Measurements from ENCODE around the gene ZNF582. TPM values are rescaled to one million over a fixed set of nuclear protein-coding genes. Genes with fewer than 3 reads are reported as not detected.
A peak's percentile ranks its signal among the peaks of the same experiment; 100 is the strongest.

ZNF582 gene
- polyA plus RNA-seq, 1 donor (not counting 4 experiments of a cell fraction or from before 2014, with no cell fraction given): 4.7 TPM

DNA sequence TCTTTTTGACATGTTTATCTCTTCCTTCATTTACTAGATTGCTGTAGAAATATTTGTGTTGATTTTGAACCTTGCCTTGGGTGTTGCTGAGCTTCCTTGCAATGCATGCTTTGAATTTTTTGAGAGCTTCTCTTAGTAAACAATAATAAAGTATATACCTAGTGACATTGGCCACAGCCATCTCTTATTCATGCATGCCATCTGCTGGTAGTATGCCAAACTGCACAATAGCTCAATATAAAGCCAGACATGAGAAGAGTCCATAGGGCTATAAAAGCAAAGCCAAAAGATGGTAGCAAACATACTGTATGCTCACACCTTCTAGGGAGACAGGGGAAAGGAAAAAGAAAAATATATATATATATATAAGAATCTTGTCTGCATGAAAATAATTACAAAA lies 59.8 kb downstream of the ZNF582 start:
- Histone ChIP-seq H3K4me2 (ENCODE audit: control insufficient read depth, extremely low read depth, insufficient read depth, low read depth, low read length) (no peak overlapping the region), H3K36me3 (ENCODE audit: control insufficient read depth in 2 of 2, extremely low read depth in 1 of 2, insufficient read depth in 2 of 2, low read length in 2 of 2) (no peaks in the 10 kb centered on the region), H3K9ac (ENCODE audit: control insufficient read depth, extremely low read depth, insufficient read depth, low read length) (no peak overlapping the region), H3K27ac (ENCODE audit: control insufficient read depth, insufficient read depth, low read length) (no peak overlapping the region), H3K9me1 (ENCODE audit: control insufficient read depth, extremely low read depth, insufficient read depth, low read length) (no peaks in the 10 kb centered on the region), H3K4me3 (ENCODE audit: control insufficient read depth in 2 of 3, extremely low read depth in 1 of 3, insufficient read depth in 2 of 3, low read depth in 1 of 3, low read length in 3 of 3) (no peak overlapping the region), H3K9me3 (ENCODE audit: control insufficient read depth, low read depth, low read length) (no peaks in the 10 kb centered on the region), H2AFZ (ENCODE audit: control insufficient read depth, low read length) (no peak overlapping the region), H3K27me3 (ENCODE audit: control insufficient read depth, extremely low read depth, insufficient read depth, low read length) (no peaks in the 10 kb centered on the region), H3K79me2 (ENCODE audit: control insufficient read depth, insufficient read depth, low read length) (no peaks in the 10 kb centered on the region), H4K20me1 (ENCODE audit: control insufficient read depth, extremely low read depth, insufficient read depth, low read length) (no peaks in the 10 kb centered on the region), H3K4me1 (ENCODE audit: control insufficient read depth, extremely low read depth, insufficient read depth, low read length) (no peaks in the 10 kb centered on the region)
- no peak for TF ChIP-seq EZH2 (IDR thresholded peaks at IDR 0.05; ENCODE audit: low read length)
- TF ChIP-seq, protein P1, sequence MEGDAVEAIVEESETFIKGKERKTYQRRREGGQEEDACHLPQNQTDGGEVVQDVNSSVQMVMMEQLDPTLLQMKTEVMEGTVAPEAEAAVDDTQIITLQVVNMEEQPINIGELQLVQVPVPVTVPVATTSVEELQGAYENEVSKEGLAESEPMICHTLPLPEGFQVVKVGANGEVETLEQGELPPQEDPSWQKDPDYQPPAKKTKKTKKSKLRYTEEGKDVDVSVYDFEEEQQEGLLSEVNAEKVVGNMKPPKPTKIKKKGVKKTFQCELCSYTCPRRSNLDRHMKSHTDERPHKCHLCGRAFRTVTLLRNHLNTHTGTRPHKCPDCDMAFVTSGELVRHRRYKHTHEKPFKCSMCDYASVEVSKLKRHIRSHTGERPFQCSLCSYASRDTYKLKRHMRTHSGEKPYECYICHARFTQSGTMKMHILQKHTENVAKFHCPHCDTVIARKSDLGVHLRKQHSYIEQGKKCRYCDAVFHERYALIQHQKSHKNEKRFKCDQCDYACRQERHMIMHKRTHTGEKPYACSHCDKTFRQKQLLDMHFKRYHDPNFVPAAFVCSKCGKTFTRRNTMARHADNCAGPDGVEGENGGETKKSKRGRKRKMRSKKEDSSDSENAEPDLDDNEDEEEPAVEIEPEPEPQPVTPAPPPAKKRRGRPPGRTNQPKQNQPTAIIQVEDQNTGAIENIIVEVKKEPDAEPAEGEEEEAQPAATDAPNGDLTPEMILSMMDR (optimal IDR thresholded peaks at IDR 0.05 in 1 of 3, IDR thresholded peaks at IDR 0.05 in 1 of 3, conservative IDR thresholded peaks at IDR 0.05 in 1 of 3; ENCODE audit: extremely low read depth in 1 of 3, insufficient read depth in 2 of 3, low read length in 3 of 3): peak; percentile 45 to 67 (median 64)
- dilution Hi-C loops (cut with MboI; ENCODE audit: extremely low pct_ligation_motif_present, low sequenced_read_pairs): no loop called here
- FAIRE-seq: peak; percentile 73
- DNase-seq (ENCODE audit: low read depth, low spot score): peak; percentile 32

Other genes starting within 250 kb of the ZNF582 start
- not detected in 3 replicates for gene GALP, start 217.5 kb downstream of the ZNF582 start, polyA plus RNA-seq
- 0.05 TPM in 1 of 3 replicates, not detected in the others for gene ZSCAN5B, start 195.8 kb downstream of the ZNF582 start, polyA plus RNA-seq
- not detected in 3 replicates for gene ZSCAN5C, start 191.3 kb downstream of the ZNF582 start, polyA plus RNA-seq
- gene EDDM13, start 120.8 kb downstream of the ZNF582 start, polyA plus RNA-seq: 3.0 to 7.4 TPM (median 6.1 TPM) in 3 replicates
- gene ZSCAN5A, start 78.7 kb downstream of the ZNF582 start, polyA plus RNA-seq: 5.7 to 9.4 TPM (median 6.1 TPM) in 3 replicates
- gene ZNF583, start 10.8 kb upstream of the ZNF582 start, polyA plus RNA-seq: 2.3 to 3.3 TPM (median 2.4 TPM) in 3 replicates
- 2.3 to 4.1 TPM (median 3.0 TPM) in 3 replicates for gene ZNF667, start 83.8 kb upstream of the ZNF582 start, polyA plus RNA-seq
- 1.8 to 5.8 TPM (median 5.1 TPM) in 3 replicates for gene ZNF471, start 114.3 kb upstream of the ZNF582 start, polyA plus RNA-seq
- gene ZFP28, start 145.4 kb upstream of the ZNF582 start, polyA plus RNA-seq: 5.2 to 6.9 TPM (median 5.7 TPM) in 3 replicates
- 1.7 to 3.2 TPM (median 2.7 TPM) in 3 replicates for gene ZNF470, start 173.9 kb upstream of the ZNF582 start, polyA plus RNA-seq
- 4.8 to 7.6 TPM (median 5.6 TPM) in 3 replicates for gene ZNF71, start 201.8 kb upstream of the ZNF582 start, polyA plus RNA-seq
- gene SMIM17, start 249.6 kb upstream of the ZNF582 start, polyA plus RNA-seq: 0.12 to 0.15 TPM (median 0.13 TPM) in 3 replicates

All from keratinocyte (primary cell).